Lower lobe of right lung (tissue), 2 donors: ENCODE measurements around the gene GSE1. TPM values are rescaled to one million over a fixed set of nuclear protein-coding genes. Genes with fewer than 3 reads are reported as not detected.
A peak's percentile ranks its signal among the peaks of the same experiment; 100 is the strongest.

Experiments used
- ATAC-seq, 2 donors: fragments of 200-7000 bp; cut with Tn5 transposase; one replicate each; pipeline ENCODE4 v1.9.1; 2020 to 2022; ENCODE audit warnings: mild to moderate bottlenecking in 2 of 2, moderate library complexity in 2 of 2
- DNase-seq: peaks from one replicate; pipeline ENCODE4 v3.0.0-alpha.2; 2020
- H3K27ac ChIP-seq: fragments of 200-600 bp; one replicate; pipeline ENCODE4 v1.8.0; 2022
- H3K27me3 ChIP-seq: fragments of 200-600 bp; one replicate; pipeline ENCODE4 v1.8.0; 2022; ENCODE audit warnings: low read depth
- H3K36me3 ChIP-seq: fragments of 200-600 bp; one replicate; pipeline ENCODE4 v1.8.0; 2022; ENCODE audit warnings: mild to moderate bottlenecking
- H3K4me1 ChIP-seq: fragments of 200-600 bp; one replicate; pipeline ENCODE4 v1.8.0; 2022
- H3K4me3 ChIP-seq: fragments of 200-600 bp; one replicate; pipeline ENCODE4 v1.8.0; 2022; ENCODE audit warnings: mild to moderate bottlenecking
- H3K9me3 ChIP-seq: fragments of 200-600 bp; one replicate; pipeline ENCODE4 v1.8.0; 2022
- CTCF ChIP-seq: fragments of 200-600 bp; IDR thresholded peaks from one replicate; pipeline ENCODE4 v1.8.0; 2022; ENCODE audit warnings: antibody characterized with exemption, mild to moderate bottlenecking
- intact Hi-C: fragments of 100-400 bp; cut with DNase I; formaldehyde crosslinking; loops from one replicate; pipeline ENCODE4 v1.11.0; 2022
- total RNA-seq: library from RNA; stranded (reverse); fragmentation: NEBNext Ultra II Directional; extraction: Animal tissue kit (Norgen Biotek cat#: 25700); gene quantifications from one replicate; pipeline ENCODE4 v1.2.1, GENCODE V29; 2021
- donor health status: DM: no; HTN: yes; CAD: no; lungs with severe emphysema.

GSE1 gene
- total RNA-seq, 1 donor from 2014 or later: 85.2 TPM

GRCh38 chr16:85575920-85576319 is 37.2 kb upstream of the GSE1 start:
- Histone ChIP-seq H3K4me3 (no peak overlapping the region), H3K27ac (peak overlapping the region; percentile 2), H3K36me3 (no peaks in the 10 kb centered on the region), H3K27me3 (no peaks in the 10 kb centered on the region), H3K4me1 (peaks cover 87% of the 10 kb centered on the region), H3K9me3 (no peaks in the 10 kb centered on the region)
- DNase-seq: no peak
- ATAC-seq: no peak
- no peak for TF ChIP-seq CTCF
- intact Hi-C loops: no loop called here

- no peaks in the 10 kb centered on the region for H3K27me3 ChIP-seq
- no peak for TF ChIP-seq CTCF
- no peak overlapping the region for H3K27ac ChIP-seq
- H3K4me1 ChIP-seq: peaks cover 84% of the 10 kb centered on the region
- no peak for DNase-seq
- no peak for ATAC-seq
- no peaks in the 10 kb centered on the region for H3K36me3 ChIP-seq
- no peaks in the 10 kb centered on the region for H3K9me3 ChIP-seq
- no peak overlapping the region for H3K4me3 ChIP-seq
- intact Hi-C loops: no loop called here
Observed at GRCh38 chr16:85576944-85577343, 36.2 kb upstream of the GSE1 start.

- Histone ChIP-seq H3K27me3 (no peaks in the 10 kb centered on the region), H3K36me3 (no peaks in the 10 kb centered on the region), H3K4me1 (peaks cover 88% of the 10 kb centered on the region), H3K9me3 (no peaks in the 10 kb centered on the region), H3K4me3 (no peak overlapping the region), H3K27ac (peak overlapping the region; percentile 18)
- no peak for ATAC-seq
- no peak for TF ChIP-seq CTCF
- intact Hi-C loops: no loop called here
- DNase-seq: no peak
Observed at GRCh38 chr16:85577899-85578598, 35.1 kb upstream of the GSE1 start.

- Histone ChIP-seq H3K4me3 (no peak overlapping the region), H3K4me1 (peaks cover 85% of the 10 kb centered on the region)
Observed at GRCh38 chr16:85578599-85578948, 34.5 kb upstream of the GSE1 start.

GRCh38 chr16:85579191-85579590 is 33.9 kb upstream of the GSE1 start:
- Histone ChIP-seq H3K27ac (peak overlapping the region; percentile 61), H3K4me1 (peaks cover 79% of the 10 kb centered on the region), H3K27me3 (no peaks in the 10 kb centered on the region), H3K9me3 (no peaks in the 10 kb centered on the region), H3K4me3 (no peak overlapping the region), H3K36me3 (no peaks in the 10 kb centered on the region)
- intact Hi-C loops: no loop called here
- ATAC-seq (no peak), DNase-seq (no peak)
- no peak for TF ChIP-seq CTCF

More at GRCh38 chr16:85578599-85578948, 34.5 kb upstream of the GSE1 start:
- no peaks in the 10 kb centered on the region for H3K27me3 ChIP-seq
- no peak overlapping the region for H3K27ac ChIP-seq
- TF ChIP-seq CTCF: no peak
- no peak for DNase-seq
- intact Hi-C loops: no loop called here
- ATAC-seq: no peak
- no peaks in the 10 kb centered on the region for H3K9me3 ChIP-seq
- no peaks in the 10 kb centered on the region for H3K36me3 ChIP-seq
